HG03558 (cell line): ENCODE measurements around the gene GLMN.

Experiments
- ATAC-seq: cut with Tn5 transposase; IDR thresholded peaks from one replicate; pipeline ENCODE4 v1.9.1; 2021; ENCODE audit warnings: moderate number of reproducible peaks; ENCODE audit not compliant: unreplicated experiment; ENCODE audit errors: extremely low read depth

The GLMN gene, protein sequence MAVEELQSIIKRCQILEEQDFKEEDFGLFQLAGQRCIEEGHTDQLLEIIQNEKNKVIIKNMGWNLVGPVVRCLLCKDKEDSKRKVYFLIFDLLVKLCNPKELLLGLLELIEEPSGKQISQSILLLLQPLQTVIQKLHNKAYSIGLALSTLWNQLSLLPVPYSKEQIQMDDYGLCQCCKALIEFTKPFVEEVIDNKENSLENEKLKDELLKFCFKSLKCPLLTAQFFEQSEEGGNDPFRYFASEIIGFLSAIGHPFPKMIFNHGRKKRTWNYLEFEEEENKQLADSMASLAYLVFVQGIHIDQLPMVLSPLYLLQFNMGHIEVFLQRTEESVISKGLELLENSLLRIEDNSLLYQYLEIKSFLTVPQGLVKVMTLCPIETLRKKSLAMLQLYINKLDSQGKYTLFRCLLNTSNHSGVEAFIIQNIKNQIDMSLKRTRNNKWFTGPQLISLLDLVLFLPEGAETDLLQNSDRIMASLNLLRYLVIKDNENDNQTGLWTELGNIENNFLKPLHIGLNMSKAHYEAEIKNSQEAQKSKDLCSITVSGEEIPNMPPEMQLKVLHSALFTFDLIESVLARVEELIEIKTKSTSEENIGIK

DNA sequence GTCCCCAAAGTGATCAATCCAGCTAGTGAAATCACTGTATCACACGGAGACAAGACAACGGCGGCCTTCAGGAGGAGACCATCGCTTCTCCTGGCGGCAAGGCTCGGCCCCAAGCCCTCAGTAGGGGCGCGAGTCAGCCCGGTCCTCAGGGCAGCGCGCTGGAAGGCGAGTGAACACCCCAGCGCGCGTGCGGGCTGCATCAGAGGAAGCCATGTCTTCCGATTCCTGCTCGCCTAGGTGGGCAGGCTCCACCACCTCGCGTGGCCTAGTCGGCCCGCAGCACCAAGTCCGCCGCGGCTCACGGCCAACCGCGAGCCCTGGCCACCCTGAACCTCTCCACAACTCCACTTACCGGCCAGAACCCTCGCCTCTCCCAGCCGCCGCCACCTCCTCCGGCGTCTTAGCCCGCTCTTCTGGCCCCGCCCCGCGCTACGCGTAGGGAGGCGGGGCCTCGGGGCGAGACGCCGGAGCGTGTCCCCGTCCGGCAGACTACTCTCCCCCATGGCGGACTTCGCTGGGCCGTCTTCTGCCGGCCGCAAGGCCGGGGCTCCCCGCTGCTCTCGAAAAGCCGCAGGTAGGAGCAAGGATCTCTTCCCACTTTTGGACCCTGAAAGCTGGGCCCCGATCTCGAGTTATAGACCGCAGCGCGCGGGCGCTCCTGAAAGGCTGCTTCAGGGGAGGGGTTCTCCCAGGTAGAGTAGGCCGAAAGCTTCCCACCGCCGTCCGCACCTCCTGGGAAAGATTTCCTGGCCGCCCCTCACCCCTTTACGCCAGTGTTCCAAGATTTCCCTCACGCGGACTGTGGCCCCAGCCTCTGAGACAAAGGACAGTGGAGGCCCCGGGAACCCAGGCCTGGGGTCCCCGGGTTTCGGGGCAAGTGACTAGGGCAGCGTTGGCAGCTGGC lies at the start of gene GLMN, which contains the start of gene RPAP2:
Gene GLMN, minus strand, starts transcription at position 415 of the 904 bp plus-strand sequence. CDS start 988 bp downstream, outside the sequence.
Gene RPAP2, plus strand, starts transcription at position 487 of the 904 bp plus-strand sequence. Its CDS starts 15 bp downstream, at position 502.
- peak; percentile 86 for ATAC-seq

DNA sequence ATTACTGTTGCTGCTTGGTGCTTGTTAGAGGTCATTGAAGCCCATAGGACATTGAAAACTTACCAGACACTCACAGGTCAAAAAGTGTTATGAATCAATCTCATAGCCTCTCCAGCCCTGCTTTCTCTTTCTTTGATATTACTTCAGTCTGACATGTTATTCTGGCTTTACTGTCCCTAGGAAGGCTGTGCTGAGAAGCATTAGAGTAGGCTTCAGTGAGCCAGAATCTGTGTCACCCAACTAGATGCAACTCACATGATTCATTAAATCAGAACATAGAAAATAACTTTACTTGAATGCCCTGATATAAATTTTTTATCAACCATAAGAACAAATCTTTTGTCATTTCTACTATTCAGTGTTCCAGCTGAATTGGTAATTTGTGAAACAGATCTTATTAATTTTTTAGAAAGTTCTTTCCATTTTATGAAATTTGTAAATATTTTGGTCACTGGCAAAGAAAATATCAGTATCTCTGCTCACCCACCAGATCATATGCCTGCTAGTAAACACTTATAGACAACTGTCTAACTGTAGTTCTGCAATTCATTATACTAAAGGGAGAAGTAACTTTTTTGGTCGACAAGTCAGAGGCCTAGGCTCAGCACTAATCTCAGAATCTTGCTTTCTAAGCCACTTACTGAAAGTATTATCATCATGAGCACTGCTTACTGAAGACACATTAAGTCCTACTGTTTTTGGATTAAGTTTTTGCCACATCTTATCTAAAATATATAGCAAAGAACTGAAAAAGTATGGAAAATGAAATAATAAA lies 48.3 kb upstream of the GLMN start:
- no peak for ATAC-seq

DNA sequence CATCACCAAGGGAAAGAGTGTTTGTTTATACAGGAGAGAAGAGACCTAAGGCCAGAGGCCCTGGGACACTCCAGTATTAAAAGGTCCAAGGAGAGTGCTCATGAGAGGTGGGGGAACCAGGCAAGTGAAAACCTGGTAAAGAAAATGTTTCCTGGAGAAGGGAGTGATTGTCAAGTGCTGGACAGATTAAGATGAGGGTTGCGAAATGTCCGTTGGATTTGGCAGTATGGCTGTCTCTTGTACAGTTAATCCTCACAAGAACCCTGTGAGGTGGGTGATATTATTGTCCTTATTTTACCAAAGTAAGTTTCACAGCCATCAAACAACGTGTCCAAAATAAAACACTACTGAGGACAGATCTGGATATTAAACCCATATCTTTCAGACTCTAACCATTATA lies 44.3 kb upstream of the GLMN start:
- no peak for ATAC-seq

DNA sequence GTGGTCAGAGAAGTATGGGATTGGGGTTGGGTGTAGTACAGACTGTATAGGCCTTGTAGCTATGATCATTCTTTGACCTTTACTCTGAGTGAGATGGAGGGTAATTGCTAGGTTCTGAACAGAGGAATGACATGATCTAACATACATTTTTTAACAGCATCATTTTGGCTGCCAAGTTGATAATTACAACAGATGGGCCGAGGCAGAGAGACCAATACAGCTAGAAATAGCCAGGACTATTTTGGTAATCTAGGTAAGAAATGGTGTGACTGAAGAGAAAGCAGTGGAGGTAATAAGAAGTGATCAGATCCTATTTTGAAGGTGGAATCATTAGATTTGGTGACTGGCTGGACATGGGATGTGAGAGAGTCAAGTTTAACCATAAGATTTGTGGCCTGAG lies 43.6 kb upstream of the GLMN start:
- ATAC-seq: no peak

- no peak for ATAC-seq
Observed at GRCh38 chr1:92340154-92340553, 41.4 kb upstream of the GLMN start.

- ATAC-seq: no peak
Observed at GRCh38 chr1:92333668-92334067, 34.9 kb upstream of the GLMN start.

DNA sequence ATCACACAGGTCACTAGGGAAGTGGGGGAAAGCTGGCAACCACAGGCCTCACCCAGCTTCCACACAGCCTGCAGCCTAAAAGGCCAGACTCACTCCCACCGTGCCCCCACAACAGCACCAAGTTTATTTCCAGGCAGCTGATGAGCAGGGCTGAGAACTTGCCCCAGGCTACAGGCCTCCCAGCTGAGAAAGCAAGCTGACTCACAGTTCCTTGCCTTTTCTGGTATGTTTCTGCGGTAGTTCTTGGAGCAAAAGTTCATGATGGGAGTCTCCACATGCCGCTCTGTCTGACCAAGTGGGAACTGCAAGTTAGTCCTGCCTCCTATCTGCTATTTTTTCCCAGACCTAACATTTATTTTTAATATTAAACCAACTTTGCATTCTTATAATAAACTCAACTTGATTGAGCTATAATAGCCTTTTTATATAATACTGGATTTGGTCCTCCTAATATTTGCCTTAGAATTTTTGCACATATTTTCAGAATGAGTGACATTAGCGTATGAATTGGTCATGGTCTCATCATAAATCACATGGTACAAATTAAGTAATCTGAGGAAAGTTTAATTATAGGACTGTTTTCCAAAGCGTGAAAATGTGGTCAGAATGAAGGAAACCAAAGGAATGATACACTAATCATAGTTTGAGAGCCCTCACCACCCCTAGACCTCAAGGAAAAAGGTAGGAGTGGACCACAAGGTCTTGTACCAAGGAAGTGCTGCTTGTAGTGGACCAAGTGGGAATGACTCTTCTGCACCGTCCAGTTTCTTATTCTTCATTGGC lies 30.8 kb upstream of the GLMN start:
- no peak for ATAC-seq

DNA sequence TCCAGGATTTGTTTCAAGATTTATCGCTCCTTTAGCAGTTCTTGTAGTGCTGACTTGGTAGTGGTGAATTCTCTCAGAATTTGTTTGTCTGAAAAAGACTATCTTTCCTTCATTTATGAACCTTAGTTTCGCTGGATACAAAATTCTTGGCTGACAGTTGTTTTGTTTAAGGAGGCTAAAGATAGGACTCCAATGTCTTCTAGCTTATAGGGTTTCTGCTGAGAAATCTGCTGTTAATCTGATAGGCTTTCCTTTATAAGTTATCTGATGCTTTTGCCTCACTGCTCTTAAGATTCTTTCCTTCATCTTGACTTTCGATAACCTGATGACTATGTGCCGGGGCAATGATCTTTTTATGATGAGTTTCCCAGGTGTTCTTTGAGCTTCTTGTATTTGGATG lies 29.0 kb upstream of the GLMN start:
- no peak for ATAC-seq

DNA sequence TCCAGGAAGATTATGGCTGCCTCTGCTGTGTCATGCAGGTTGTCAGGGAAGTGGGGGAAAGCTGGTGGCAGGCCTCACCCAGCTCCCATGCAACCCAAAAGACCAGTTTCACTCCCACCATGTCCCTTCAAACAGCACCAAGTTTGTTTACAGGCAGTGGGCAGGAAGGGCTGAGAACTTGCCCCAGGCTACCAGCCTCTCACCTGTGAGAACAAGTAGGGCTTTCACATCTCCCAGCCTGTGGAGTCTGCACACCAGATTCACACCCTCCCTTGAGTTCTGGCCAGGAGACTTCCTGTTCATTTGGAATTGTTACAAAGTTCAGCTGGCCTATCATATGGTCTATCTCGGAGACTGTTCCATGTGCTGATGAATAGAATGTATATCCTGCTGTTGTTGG lies 27.9 kb upstream of the GLMN start:
- no peak for ATAC-seq

- no peak for ATAC-seq
Observed at GRCh38 chr1:92324784-92325183, 26.0 kb upstream of the GLMN start.

- ATAC-seq: no peak
Observed at GRCh38 chr1:92323473-92324453, 25.0 kb upstream of the GLMN start.

GRCh38 chr1:92317836-92318493 lies 19.2 kb upstream of the GLMN start:
- no peak for ATAC-seq

GRCh38 chr1:92315766-92316599 lies 17.2 kb upstream of the GLMN start:
- ATAC-seq: no peak

DNA sequence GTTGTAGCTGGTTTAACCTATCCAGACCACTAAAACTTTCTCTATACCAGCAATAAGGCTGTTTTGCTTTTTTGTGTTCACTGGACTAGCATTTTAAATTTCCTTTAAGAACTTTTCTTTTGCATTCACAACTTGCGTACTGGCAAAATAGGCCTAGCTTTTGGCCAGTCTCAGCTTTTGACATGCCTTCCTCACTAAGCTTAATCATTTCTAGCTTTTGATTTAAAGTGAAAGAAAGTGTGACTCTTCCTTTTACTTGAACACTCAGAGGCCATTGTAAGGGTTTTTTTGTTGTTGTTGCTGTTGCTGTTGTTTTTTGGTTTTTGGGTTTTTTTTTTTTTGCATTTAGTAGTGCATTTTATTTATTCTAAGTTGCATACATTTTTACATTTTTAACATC lies 15.2 kb upstream of the GLMN start:
- no peak for ATAC-seq

GRCh38 chr1:92310185-92310597 lies 11.4 kb upstream of the GLMN start:
- no peak for ATAC-seq

DNA sequence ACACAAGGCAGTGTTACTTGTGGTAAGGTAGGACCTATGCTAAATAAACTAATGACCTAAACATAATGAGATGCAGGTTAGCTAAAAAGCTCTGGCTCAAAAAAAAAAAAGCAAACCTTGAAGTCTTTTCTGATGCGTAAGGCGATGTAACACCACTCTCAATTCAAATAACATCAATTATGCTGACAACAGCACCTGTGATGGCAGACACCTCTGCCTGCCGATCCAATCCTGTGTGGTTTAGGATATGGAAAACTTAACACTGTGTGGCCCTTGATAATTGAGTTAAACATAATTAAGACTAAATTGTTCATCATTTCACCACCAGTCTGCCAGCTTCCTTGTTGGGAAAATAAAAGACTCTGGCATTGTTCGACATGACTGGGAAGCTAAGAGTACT lies 9.2 kb upstream of the GLMN start:
- ATAC-seq: no peak

DNA sequence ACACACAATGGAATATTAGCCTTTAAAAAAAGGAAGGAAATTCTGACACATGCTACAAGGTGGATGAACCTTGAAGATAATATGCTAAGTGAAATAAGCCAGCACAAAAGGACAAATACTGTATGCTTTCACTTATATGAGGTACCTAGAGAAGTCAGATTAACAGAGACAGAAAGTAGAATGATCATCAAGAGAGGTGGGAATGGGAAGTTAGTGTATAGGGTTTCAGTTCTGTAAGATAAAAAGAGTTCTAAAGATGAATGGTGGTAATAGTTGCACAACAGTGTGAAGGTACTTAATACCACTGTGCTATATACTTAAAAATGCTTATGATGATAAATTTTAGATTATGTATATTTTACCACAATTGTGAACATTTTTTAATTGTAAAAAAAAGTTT lies 7.2 kb upstream of the GLMN start:
- no peak for ATAC-seq
